SU-DHL-6 (cell line): ENCODE measurements around the gene BRIP1.

Experiments
- H2AFZ ChIP-seq: fragments of 200-600 bp; sonication (generic); 2 replicates; pipeline ENCODE4 v1.6.1; 2014; ENCODE audit warnings: low read depth, mild to moderate bottlenecking, moderate library complexity, mixed read lengths, antibody characterized with exemption, low read length; ENCODE audit not compliant: severe bottlenecking
- H3F3A ChIP-seq: fragments of 200-600 bp; shearing (Covaris generic); 2 replicates; pipeline ENCODE4 v1.6.0; 2016; ENCODE audit warnings: antibody characterized with exemption, mild to moderate bottlenecking; ENCODE audit not compliant: insufficient read depth
- H3K27ac ChIP-seq: fragments of 200-600 bp; sonication (generic); 2 replicates; pipeline ENCODE4 v1.5.1; 2016; ENCODE audit warnings: low read depth, mild to moderate bottlenecking, low read length, moderate library complexity, mixed read lengths
- H3K27me3 ChIP-seq: fragments of 200-600 bp; sonication (generic), shearing (Covaris generic); 2 replicates; pipeline ENCODE4 v1.6.0; 2014; ENCODE audit warnings: mild to moderate bottlenecking, low read length
- H3K36me3 ChIP-seq: fragments of 200-600 bp; sonication (generic); 2 replicates; pipeline ENCODE4 v1.6.1; 2014; ENCODE audit warnings: mild to moderate bottlenecking, low read length, mixed read lengths
- H3K4me2 ChIP-seq: fragments of 300-600, 200-600 bp; shearing (Covaris generic), sonication (generic); 2 replicates; pipeline ENCODE4 v1.6.0; 2014; ENCODE audit warnings: low read length, low read depth, mild to moderate bottlenecking; ENCODE audit not compliant: poor library complexity, severe bottlenecking
- H3K4me3 ChIP-seq: fragments of 200-600 bp; sonication (generic); 2 replicates; pipeline ENCODE4 v1.5.1; 2014; ENCODE audit warnings: antibody characterized with exemption, low read length, mild to moderate bottlenecking, mixed read lengths; ENCODE audit not compliant: insufficient read depth, poor library complexity, severe bottlenecking
- H3K79me2 ChIP-seq: fragments of 200-600 bp; sonication (generic); 2 replicates; pipeline ENCODE4 v1.6.1; 2014; ENCODE audit warnings: mild to moderate bottlenecking, low read length, moderate library complexity; ENCODE audit not compliant: insufficient read depth
- H3K9ac ChIP-seq: fragments of 200-600 bp; sonication (generic); 2 replicates; pipeline ENCODE4 v1.7.0; 2014; ENCODE audit warnings: mild to moderate bottlenecking, low read length
- H3K9me2 ChIP-seq: fragments of 200-600 bp; sonication (generic); replicated peaks from 2 replicates; pipeline ENCODE4 v1.6.1; 2014; ENCODE audit warnings: low read length; ENCODE audit not compliant: insufficient read depth
- H3K9me3 ChIP-seq: fragments of 200-600 bp; sonication (generic); 2 replicates; pipeline ENCODE4 v1.6.1; 2014; ENCODE audit warnings: low read length, mixed read lengths; ENCODE audit not compliant: insufficient read depth
- H4K20me1 ChIP-seq: fragments of 200-600 bp; sonication (generic); 2 replicates; pipeline ENCODE4 v1.6.1; 2014; ENCODE audit warnings: low read depth, mild to moderate bottlenecking, antibody characterized with exemption, low read length, moderate library complexity, mixed read lengths
- CTCF ChIP-seq: fragments of 200-600 bp; sonication (generic); IDR thresholded peaks from one replicate; pipeline ENCODE4 v1.5.1; 2017; ENCODE audit warnings: antibody characterized with exemption, mild to moderate bottlenecking, low read length, moderate library complexity; ENCODE audit not compliant: insufficient read depth, poor library complexity, severe bottlenecking
- EZH2phosphoT487 ChIP-seq: fragments of 200-600 bp; sonication (generic), shearing (Covaris generic); conservative IDR thresholded peaks from 2 replicates; pipeline ENCODE4 v1.6.1; 2018; ENCODE audit warnings: mild to moderate bottlenecking, antibody characterized with exemption, low read length, moderate library complexity, mixed read lengths

The BRIP1 gene

GRCh38 chr17:61874075-61874474 is 10.7 kb upstream of the BRIP1 start:
- peaks cover 26% of the 10 kb centered on the region; the same call in 1 of the 2 replicates for H3K36me3 ChIP-seq
- H3K9me2 ChIP-seq: no peaks in the 10 kb centered on the region
- H3K27ac ChIP-seq: no peak overlapping the region
- no peak for TF ChIP-seq EZH2phosphoT487
- TF ChIP-seq CTCF: no peak
- no peaks in the 10 kb centered on the region for H3K79me2 ChIP-seq
- no peak overlapping the region for H3K9ac ChIP-seq
- no peak overlapping the region for H2AFZ ChIP-seq
- H3K4me3 ChIP-seq: no peak overlapping the region
- no peaks in the 10 kb centered on the region for H3K9me3 ChIP-seq
- H3F3A ChIP-seq: no peaks in the 10 kb centered on the region; the same call in 1 of the 2 replicates
- no peak overlapping the region for H3K4me2 ChIP-seq
- no peaks in the 10 kb centered on the region for H3K27me3 ChIP-seq
- no peaks in the 10 kb centered on the region; the same call in 1 of the 2 replicates for H4K20me1 ChIP-seq

GRCh38 chr17:61872099-61872498 is 8.8 kb upstream of the BRIP1 start:
- no peaks in the 10 kb centered on the region for H3K79me2 ChIP-seq
- H3K27ac ChIP-seq: no peak overlapping the region
- no peaks in the 10 kb centered on the region; the same call in 1 of the 2 replicates for H4K20me1 ChIP-seq
- H3K9me3 ChIP-seq: no peaks in the 10 kb centered on the region
- no peak overlapping the region for H3K4me2 ChIP-seq
- H3F3A ChIP-seq: 0 out of 2 replicates have a peak, but pooled peaks cover 5% of the 10 kb centered on the region
- no peaks in the 10 kb centered on the region for H3K27me3 ChIP-seq
- no peak overlapping the region for H3K9ac ChIP-seq
- peaks cover 36% of the 10 kb centered on the region; the same call in 1 of the 2 replicates for H3K36me3 ChIP-seq
- H2AFZ ChIP-seq: no peak overlapping the region
- no peaks in the 10 kb centered on the region for H3K9me2 ChIP-seq
- no peak overlapping the region for H3K4me3 ChIP-seq
- TF ChIP-seq EZH2phosphoT487: no peak
- TF ChIP-seq CTCF: no peak

- H3K27ac ChIP-seq: no peak overlapping the region
- no peak overlapping the region for H2AFZ ChIP-seq
- H4K20me1 ChIP-seq: no peaks in the 10 kb centered on the region; the same call in 1 of the 2 replicates
- H3K9me2 ChIP-seq: no peaks in the 10 kb centered on the region
- H3K4me3 ChIP-seq: no peak overlapping the region
- no peaks in the 10 kb centered on the region for H3K79me2 ChIP-seq
- H3K27me3 ChIP-seq: no peaks in the 10 kb centered on the region
- H3K4me2 ChIP-seq: no peak overlapping the region
- no peak overlapping the region for H3K9ac ChIP-seq
- H3F3A ChIP-seq: peaks cover 17% of the 10 kb centered on the region; the same call in 1 of the 2 replicates
- H3K36me3 ChIP-seq: peaks cover 32% of the 10 kb centered on the region; the same call in 1 of the 2 replicates
- no peaks in the 10 kb centered on the region for H3K9me3 ChIP-seq
- no peak for TF ChIP-seq CTCF
- no peak for TF ChIP-seq EZH2phosphoT487
Observed at GRCh38 chr17:61869138-61869537, 5.8 kb upstream of the BRIP1 start.
